Measurements from ENCODE around the gene PRR14L.

Gene PRR14L

GRCh38 chr22:31639436-31640039 is 110.4 kb downstream of the PRR14L start:
- DNase-seq (ENCODE audit: low spot score) = no peak

GRCh38 chr22:31637891-31638618 is 111.9 kb downstream of the PRR14L start:
- no peak for DNase-seq (ENCODE audit: low spot score)

GRCh38 chr22:31637447-31637890 is 112.5 kb downstream of the PRR14L start:
- no peak for DNase-seq (ENCODE audit: low spot score)

- no peak for DNase-seq (ENCODE audit: low spot score)
Measured at GRCh38 chr22:31635638-31636306, 114.2 kb downstream of the PRR14L start.

GRCh38 chr22:31631436-31631835 is 118.5 kb downstream of the PRR14L start:
- no peak for DNase-seq (ENCODE audit: low spot score)
